ENCODE data around the gene YOD1. TPM values are rescaled to one million over a fixed set of nuclear protein-coding genes. Genes with fewer than 3 reads are reported as not detected.

The YOD1 gene
- total and polyA plus RNA-seq, 2 of the 13 experiments (the other 11 are each of a cell fraction or from before 2014, with no cell fraction given): 3.4 to 9.1 TPM

- TF ChIP-seq ZNF503 (CRISPR knock-in tag; IDR thresholded peaks at IDR 0.05): no peak
- TF ChIP-seq SIN3A (IDR thresholded peaks at IDR 0.05; ENCODE audit: borderline replicate concordance, low read depth, low read length): 0 out of 2 replicates have a peak, but pooled peaks have one; percentile 33
- TF ChIP-seq ZNF605 (CRISPR knock-in tag; IDR thresholded peaks at IDR 0.05): peak; percentile 77
- TF ChIP-seq HIVEP1 (CRISPR knock-in tag; IDR thresholded peaks at IDR 0.05): no peak
- 0 out of 2 replicates have a peak, but pooled peaks have one; percentile 32 for TF ChIP-seq HIC2 (CRISPR knock-in tag; IDR thresholded peaks at IDR 0.05; ENCODE audit: low read depth)
- no peak for TF ChIP-seq ZSCAN21 (CRISPR knock-in tag; IDR thresholded peaks at IDR 0.05; ENCODE audit: borderline replicate concordance)
- TF ChIP-seq ZNF446 (CRISPR knock-in tag; IDR thresholded peaks at IDR 0.05): no peak
- no peak for TF ChIP-seq ZNF607 (CRISPR knock-in tag; IDR thresholded peaks at IDR 0.05; ENCODE audit: borderline replicate concordance)
- peak; percentile 32 for TF ChIP-seq ASH2L (IDR thresholded peaks at IDR 0.05; ENCODE audit: insufficient read length, low read depth, low read length)
- TF ChIP-seq ZNF616 (CRISPR knock-in tag; IDR thresholded peaks at IDR 0.05; ENCODE audit: low read depth): no peak
- TF ChIP-seq ZNF746 (CRISPR knock-in tag; IDR thresholded peaks at IDR 0.05): no peak
- TF ChIP-seq ZNF558 (CRISPR knock-in tag; IDR thresholded peaks at IDR 0.05; ENCODE audit: borderline replicate concordance): 0 out of 2 replicates have a peak, but pooled peaks have one; percentile 9
- TF ChIP-seq, protein P1, sequence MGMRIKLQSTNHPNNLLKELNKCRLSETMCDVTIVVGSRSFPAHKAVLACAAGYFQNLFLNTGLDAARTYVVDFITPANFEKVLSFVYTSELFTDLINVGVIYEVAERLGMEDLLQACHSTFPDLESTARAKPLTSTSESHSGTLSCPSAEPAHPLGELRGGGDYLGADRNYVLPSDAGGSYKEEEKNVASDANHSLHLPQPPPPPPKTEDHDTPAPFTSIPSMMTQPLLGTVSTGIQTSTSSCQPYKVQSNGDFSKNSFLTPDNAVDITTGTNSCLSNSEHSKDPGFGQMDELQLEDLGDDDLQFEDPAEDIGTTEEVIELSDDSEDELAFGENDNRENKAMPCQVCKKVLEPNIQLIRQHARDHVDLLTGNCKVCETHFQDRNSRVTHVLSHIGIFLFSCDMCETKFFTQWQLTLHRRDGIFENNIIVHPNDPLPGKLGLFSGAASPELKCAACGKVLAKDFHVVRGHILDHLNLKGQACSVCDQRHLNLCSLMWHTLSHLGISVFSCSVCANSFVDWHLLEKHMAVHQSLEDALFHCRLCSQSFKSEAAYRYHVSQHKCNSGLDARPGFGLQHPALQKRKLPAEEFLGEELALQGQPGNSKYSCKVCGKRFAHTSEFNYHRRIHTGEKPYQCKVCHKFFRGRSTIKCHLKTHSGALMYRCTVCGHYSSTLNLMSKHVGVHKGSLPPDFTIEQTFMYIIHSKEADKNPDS (CRISPR knock-in tag; IDR thresholded peaks at IDR 0.05): no peak
- TF ChIP-seq MIER3 (CRISPR knock-in tag; IDR thresholded peaks at IDR 0.05; ENCODE audit: borderline replicate concordance): no peak
- TF ChIP-seq PHF20 (CRISPR knock-in tag; IDR thresholded peaks at IDR 0.05): no peak
- no peak for TF ChIP-seq TRAFD1 (CRISPR knock-in tag; IDR thresholded peaks at IDR 0.05; ENCODE audit: borderline replicate concordance)
- no peak for TF ChIP-seq RBM39 (IDR thresholded peaks at IDR 0.05; ENCODE audit: low read depth, low read length, poor library complexity, severe bottlenecking)
- no peak for TF ChIP-seq ZNF205 (CRISPR knock-in tag; IDR thresholded peaks at IDR 0.05)
- no peak for TF ChIP-seq ISL2 (CRISPR knock-in tag; IDR thresholded peaks at IDR 0.05)
- TF ChIP-seq SAP130 (CRISPR knock-in tag; IDR thresholded peaks at IDR 0.05; ENCODE audit: low read depth): peak; percentile 32; the same call in 1 of the 2 replicates
- no peak for TF ChIP-seq MXD4 (CRISPR knock-in tag; IDR thresholded peaks at IDR 0.05)
- no peak for TF ChIP-seq ZNF761 (CRISPR knock-in tag; conservative IDR thresholded peaks at IDR 0.05)
- TF ChIP-seq ZNF652 (CRISPR knock-in tag; IDR thresholded peaks at IDR 0.05; ENCODE audit: borderline replicate concordance, low read depth): no peak
These were observed at the start of gene YOD1 (continued) for GRCh38 chr1:207051191-207051943.
